Gastroesophageal sphincter (tissue), 3 donors: ENCODE data around the gene TAC3.

Experiments used
- EP300 ChIP-seq: sonication (generic); formaldehyde crosslinking; IDR thresholded peaks from one replicate; pipeline ENCODE4 v1.6.1; 2017; ENCODE audit warnings: antibody characterized with exemption, mild to moderate bottlenecking
- POLR2A ChIP-seq, 2 donors: fragments of 450-650 bp; IDR thresholded peaks; one replicate each; pipeline ENCODE4 v1.6.1; 2017; ENCODE audit warnings: antibody characterized with exemption in 2 of 2, mild to moderate bottlenecking in 2 of 2, moderate library complexity in 1 of 2
- POLR2AphosphoS5 ChIP-seq: sonication (generic); formaldehyde crosslinking; IDR thresholded peaks from one replicate; pipeline ENCODE4 v1.6.1; 2017; ENCODE audit warnings: antibody characterized with exemption
- TF ChIP-seq, protein P1 (sequence below), 4 experiments: fragments of 200-600 bp in 2 of 4; fragments of 450-650 bp in 2 of 4; sonication (generic) in 1 of 4; IDR thresholded peaks; one replicate each; pipeline ENCODE4 v1.5.1; 2017 to 2019; ENCODE audit warnings: antibody characterized with exemption in 4 of 4, mild to moderate bottlenecking in 2 of 4, moderate library complexity in 2 of 4

DNA sequence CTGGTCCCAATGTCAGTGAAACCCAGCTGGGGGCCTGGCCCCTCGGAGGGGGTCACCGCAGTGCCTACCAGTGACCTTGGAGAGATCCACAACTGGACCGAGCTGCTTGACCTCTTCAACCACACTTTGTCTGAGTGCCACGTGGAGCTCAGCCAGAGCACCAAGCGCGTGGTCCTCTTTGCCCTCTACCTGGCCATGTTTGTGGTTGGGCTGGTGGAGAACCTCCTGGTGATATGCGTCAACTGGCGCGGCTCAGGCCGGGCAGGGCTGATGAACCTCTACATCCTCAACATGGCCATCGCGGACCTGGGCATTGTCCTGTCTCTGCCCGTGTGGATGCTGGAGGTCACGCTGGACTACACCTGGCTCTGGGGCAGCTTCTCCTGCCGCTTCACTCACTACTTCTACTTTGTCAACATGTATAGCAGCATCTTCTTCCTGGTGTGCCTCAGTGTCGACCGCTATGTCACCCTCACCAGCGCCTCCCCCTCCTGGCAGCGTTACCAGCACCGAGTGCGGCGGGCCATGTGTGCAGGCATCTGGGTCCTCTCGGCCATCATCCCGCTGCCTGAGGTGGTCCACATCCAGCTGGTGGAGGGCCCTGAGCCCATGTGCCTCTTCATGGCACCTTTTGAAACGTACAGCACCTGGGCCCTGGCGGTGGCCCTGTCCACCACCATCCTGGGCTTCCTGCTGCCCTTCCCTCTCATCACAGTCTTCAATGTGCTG is 21.0 kb downstream of the TAC3 start:
- TF ChIP-seq, protein P1, sequence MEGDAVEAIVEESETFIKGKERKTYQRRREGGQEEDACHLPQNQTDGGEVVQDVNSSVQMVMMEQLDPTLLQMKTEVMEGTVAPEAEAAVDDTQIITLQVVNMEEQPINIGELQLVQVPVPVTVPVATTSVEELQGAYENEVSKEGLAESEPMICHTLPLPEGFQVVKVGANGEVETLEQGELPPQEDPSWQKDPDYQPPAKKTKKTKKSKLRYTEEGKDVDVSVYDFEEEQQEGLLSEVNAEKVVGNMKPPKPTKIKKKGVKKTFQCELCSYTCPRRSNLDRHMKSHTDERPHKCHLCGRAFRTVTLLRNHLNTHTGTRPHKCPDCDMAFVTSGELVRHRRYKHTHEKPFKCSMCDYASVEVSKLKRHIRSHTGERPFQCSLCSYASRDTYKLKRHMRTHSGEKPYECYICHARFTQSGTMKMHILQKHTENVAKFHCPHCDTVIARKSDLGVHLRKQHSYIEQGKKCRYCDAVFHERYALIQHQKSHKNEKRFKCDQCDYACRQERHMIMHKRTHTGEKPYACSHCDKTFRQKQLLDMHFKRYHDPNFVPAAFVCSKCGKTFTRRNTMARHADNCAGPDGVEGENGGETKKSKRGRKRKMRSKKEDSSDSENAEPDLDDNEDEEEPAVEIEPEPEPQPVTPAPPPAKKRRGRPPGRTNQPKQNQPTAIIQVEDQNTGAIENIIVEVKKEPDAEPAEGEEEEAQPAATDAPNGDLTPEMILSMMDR (IDR thresholded peaks at IDR 0.05), result no peak
- TF ChIP-seq POLR2A (IDR thresholded peaks at IDR 0.05) (no peak), EP300 (no peak), POLR2AphosphoS5 (no peak)
